Caco-2 (cell line): ENCODE data around the gene RYR2. TPM values are rescaled to one million over a fixed set of nuclear protein-coding genes. Genes with fewer than 3 reads are reported as not detected.

Experiments
- BruUV-seq: library from RNA; stranded (reverse); fragments of 400-500 nt; replicated peaks from 2 replicates; lab custom pipeline; 2021; lab: Mats Ljungman, UMichigan
- CTCF ChIA-PET: fragments of 300-600 bp; sonication (Branson Sonifier 250); formaldehyde crosslinking; loops from one replicate; lab custom pipeline; 2022; ENCODE audit warnings: antibody characterized with exemption; lab: Charles Lee
- POLR2A ChIA-PET: fragments of 300-600 bp; sonication (Branson Sonifier 250); formaldehyde crosslinking; loops from one replicate; lab custom pipeline; 2022; ENCODE audit warnings: antibody characterized with exemption; lab: Charles Lee
- DNase-seq, 2 experiments: peaks; one replicate each; pipeline versions ENCODE4 v3.0.0 to v3.0.0-alpha.2; 2020 to 2022
- H3K27me3 ChIP-seq: replicated peaks from 2 replicates; pipeline ENCODE4 v1.6.0; 2011; ENCODE audit warnings: low read length; ENCODE audit not compliant: control insufficient read depth, insufficient read depth
- H3K36me3 ChIP-seq: 2 replicates; pipeline ENCODE4 v1.5.1; 2011; ENCODE audit warnings: low read length; ENCODE audit not compliant: control insufficient read depth, insufficient read depth
- H3K4me1 ChIP-seq: fragments of 250-450 bp; sonication (Bioruptor Pico); 2 replicates; pipeline ENCODE4 v1.5.1; 2020; ENCODE audit warnings: mild to moderate bottlenecking
- H3K4me3 ChIP-seq: 2 replicates; pipeline ENCODE4 v1.5.1; 2011; ENCODE audit warnings: low read depth, mild to moderate bottlenecking, control low read depth, low read length
- H3K9me3 ChIP-seq: fragments of 250-450 bp; sonication (Bioruptor Pico); 2 replicates; pipeline ENCODE4 v1.5.1; 2020; ENCODE audit warnings: mild to moderate bottlenecking, moderate library complexity
- H3K27ac Mint-ChIP-seq: one replicate; pipeline ENCODE4 v1.8.0; 2022; ENCODE audit warnings: mixed read lengths; ENCODE audit not compliant: unreplicated experiment
- H3K27me3 Mint-ChIP-seq: one replicate; pipeline ENCODE4 v1.8.0; 2022; ENCODE audit warnings: mixed read lengths; ENCODE audit not compliant: insufficient read depth, unreplicated experiment
- H3K36me3 Mint-ChIP-seq: one replicate; pipeline ENCODE4 v1.8.0; 2022; ENCODE audit warnings: mild to moderate bottlenecking, mixed read lengths; ENCODE audit not compliant: insufficient read depth, unreplicated experiment
- H3K4me1 Mint-ChIP-seq: one replicate; pipeline ENCODE4 v1.8.0; 2022; ENCODE audit warnings: low read depth, mixed read lengths; ENCODE audit not compliant: unreplicated experiment
- H3K4me3 Mint-ChIP-seq: one replicate; pipeline ENCODE4 v1.8.0; 2022; ENCODE audit warnings: mild to moderate bottlenecking, moderate library complexity, mixed read lengths; ENCODE audit not compliant: unreplicated experiment
- H3K9me3 Mint-ChIP-seq: one replicate; pipeline ENCODE4 v1.8.0; 2022; ENCODE audit warnings: mixed read lengths; ENCODE audit not compliant: unreplicated experiment
- intact Hi-C: fragments of 100-400 bp; cut with micrococcal nuclease; formaldehyde crosslinking; loops from one replicate; pipeline ENCODE4 v1.10.0; 2022; ENCODE audit not compliant: unreplicated experiment
- total RNA-seq: library from RNA; stranded (reverse); gene quantifications from 2 replicates; pipeline ENCODE4 v1.2.3, GENCODE V29; 2022
- TF ChIP-seq, protein P1 (sequence below), 2 experiments: fragments of 200-600 bp in 1 of 2; IDR thresholded peaks; 1 replicate in 1 of 2; 2 replicates in 1 of 2; pipeline versions ENCODE4 v1.5.1 to v1.8.0; 2011 to 2022; ENCODE audit warnings: antibody characterized with exemption in 1 of 2, control low read depth in 1 of 2, inconsistent platforms in 1 of 2, low read depth in 1 of 2, low read length in 1 of 2, mild to moderate bottlenecking in 1 of 2, moderate library complexity in 1 of 2; ENCODE audit not compliant: insufficient read depth in 1 of 2, severe bottlenecking in 1 of 2, unreplicated experiment in 1 of 2

RYR2 gene
- total RNA-seq, 1 experiment from 2014 or later = 3.4 TPM

GRCh38 chr1:237525102-237525501 is 483.1 kb downstream of the RYR2 start:
- Mint-ChIP-seq H3K4me3 (no peak overlapping the region), H3K4me1 (no peaks in the 10 kb centered on the region), H3K27me3 (no peaks in the 10 kb centered on the region), H3K27ac (no peak overlapping the region), H3K36me3 (no peaks in the 10 kb centered on the region), H3K9me3 (no peaks in the 10 kb centered on the region)
- CTCF ChIA-PET = no interaction called here
- DNase-seq = no peak
- no peaks in the 10 kb centered on the region for H3K27me3 ChIP-seq
- POLR2A ChIA-PET = no interaction called here
- no peaks in the 10 kb centered on the region for H3K36me3 ChIP-seq
- intact Hi-C loops = no loop called here
- no peaks in the 10 kb centered on the region for H3K4me1 ChIP-seq
- TF ChIP-seq, protein P1, sequence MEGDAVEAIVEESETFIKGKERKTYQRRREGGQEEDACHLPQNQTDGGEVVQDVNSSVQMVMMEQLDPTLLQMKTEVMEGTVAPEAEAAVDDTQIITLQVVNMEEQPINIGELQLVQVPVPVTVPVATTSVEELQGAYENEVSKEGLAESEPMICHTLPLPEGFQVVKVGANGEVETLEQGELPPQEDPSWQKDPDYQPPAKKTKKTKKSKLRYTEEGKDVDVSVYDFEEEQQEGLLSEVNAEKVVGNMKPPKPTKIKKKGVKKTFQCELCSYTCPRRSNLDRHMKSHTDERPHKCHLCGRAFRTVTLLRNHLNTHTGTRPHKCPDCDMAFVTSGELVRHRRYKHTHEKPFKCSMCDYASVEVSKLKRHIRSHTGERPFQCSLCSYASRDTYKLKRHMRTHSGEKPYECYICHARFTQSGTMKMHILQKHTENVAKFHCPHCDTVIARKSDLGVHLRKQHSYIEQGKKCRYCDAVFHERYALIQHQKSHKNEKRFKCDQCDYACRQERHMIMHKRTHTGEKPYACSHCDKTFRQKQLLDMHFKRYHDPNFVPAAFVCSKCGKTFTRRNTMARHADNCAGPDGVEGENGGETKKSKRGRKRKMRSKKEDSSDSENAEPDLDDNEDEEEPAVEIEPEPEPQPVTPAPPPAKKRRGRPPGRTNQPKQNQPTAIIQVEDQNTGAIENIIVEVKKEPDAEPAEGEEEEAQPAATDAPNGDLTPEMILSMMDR (IDR thresholded peaks at IDR 0.05; ENCODE audit: insufficient read depth in 1 of 2, low read depth in 1 of 2, low read length in 1 of 2, severe bottlenecking in 1 of 2, unreplicated experiment in 1 of 2) = no peak
- H3K4me3 ChIP-seq = no peak overlapping the region
- no peaks in the 10 kb centered on the region for H3K9me3 ChIP-seq
- no TSS peak for BruUV-seq

GRCh38 chr1:237527761-237528160 is 485.8 kb downstream of the RYR2 start:
- H3K36me3 ChIP-seq = no peaks in the 10 kb centered on the region
- BruUV-seq = no TSS peak
- DNase-seq = no peak
- Mint-ChIP-seq H3K9me3 (no peaks in the 10 kb centered on the region), H3K36me3 (no peaks in the 10 kb centered on the region), H3K27ac (no peak overlapping the region), H3K4me3 (no peak overlapping the region), H3K4me1 (no peaks in the 10 kb centered on the region), H3K27me3 (no peaks in the 10 kb centered on the region)
- H3K9me3 ChIP-seq = no peaks in the 10 kb centered on the region
- ChIA-PET CTCF (no interaction called here), POLR2A (no interaction called here)
- no peaks in the 10 kb centered on the region for H3K27me3 ChIP-seq
- intact Hi-C loops = no loop called here
- no peaks in the 10 kb centered on the region for H3K4me1 ChIP-seq
- TF ChIP-seq, protein P1 (IDR thresholded peaks at IDR 0.05; ENCODE audit: insufficient read depth in 1 of 2, low read depth in 1 of 2, low read length in 1 of 2, severe bottlenecking in 1 of 2, unreplicated experiment in 1 of 2) = no peak
- H3K4me3 ChIP-seq = no peak overlapping the region

- H3K27me3 Mint-ChIP-seq = no peaks in the 10 kb centered on the region
- H3K9me3 Mint-ChIP-seq = no peaks in the 10 kb centered on the region
- Histone ChIP-seq H3K27me3 (no peaks in the 10 kb centered on the region), H3K9me3 (no peaks in the 10 kb centered on the region), H3K4me3 (no peak overlapping the region), H3K36me3 (no peaks in the 10 kb centered on the region), H3K4me1 (no peaks in the 10 kb centered on the region)
- DNase-seq = no peak
- POLR2A ChIA-PET = no interaction called here
- H3K27ac Mint-ChIP-seq = no peak overlapping the region
- no peaks in the 10 kb centered on the region for H3K36me3 Mint-ChIP-seq
- intact Hi-C loops = no loop called here
- CTCF ChIA-PET = no interaction called here
- H3K4me1 Mint-ChIP-seq = no peaks in the 10 kb centered on the region
- BruUV-seq = no TSS peak
- H3K4me3 Mint-ChIP-seq = no peak overlapping the region
- TF ChIP-seq, protein P1 (IDR thresholded peaks at IDR 0.05; ENCODE audit: insufficient read depth in 1 of 2, low read depth in 1 of 2, low read length in 1 of 2, severe bottlenecking in 1 of 2, unreplicated experiment in 1 of 2) = no peak
Measured at GRCh38 chr1:237528545-237528944, 486.6 kb downstream of the RYR2 start.
